K562 (cell line): ENCODE data around the gene MCMBP. TPM values are rescaled to one million over a fixed set of nuclear protein-coding genes. Genes with fewer than 3 reads are reported as not detected.

ENCODE experiments used
- DLX4 ChIP-seq: fragments of 250-450 bp; sonication (Bioruptor Pico); IDR thresholded peaks from 2 replicates; pipeline ENCODE4 v1.6.1; 2021; ENCODE audit warnings: mild to moderate bottlenecking
- GMEB1 ChIP-seq: fragments of 250-450 bp; sonication (Bioruptor Pico); IDR thresholded peaks from 2 replicates; pipeline ENCODE4 v1.4.0; 2020; ENCODE audit warnings: mild to moderate bottlenecking
- MTA1 ChIP-seq: fragments of 450-650 bp; IDR thresholded peaks from 2 replicates; pipeline ENCODE4 v1.6.1; 2017; ENCODE audit warnings: borderline replicate concordance
- MXI1 ChIP-seq: IDR thresholded peaks from 2 replicates; pipeline ENCODE4 v1.6.1; 2011; ENCODE audit warnings: low read depth, mild to moderate bottlenecking, improper control_type of control experiment, low read length
- PPARD ChIP-seq: fragments of 250-450 bp; sonication (Bioruptor Pico); IDR thresholded peaks from 2 replicates; pipeline ENCODE4 v1.8.0; 2022; ENCODE audit warnings: inconsistent platforms, mild to moderate bottlenecking, moderate library complexity
- PREB ChIP-seq: sonication (generic); formaldehyde crosslinking; IDR thresholded peaks from 2 replicates; pipeline ENCODE4 v1.8.1; 2023; ENCODE audit warnings: mild to moderate bottlenecking, missing genetic modification reagents
- SP1 ChIP-seq: sonication (generic); formaldehyde crosslinking; IDR thresholded peaks from 2 replicates; pipeline ENCODE4 v1.8.1; 2022; ENCODE audit warnings: mild to moderate bottlenecking, missing genetic modification reagents
- ZNF175 ChIP-seq: fragments of 200-800 bp; sonication (Bioruptor generic); IDR thresholded peaks from 2 replicates; pipeline ENCODE4 v1.6.1; 2016; ENCODE audit warnings: low read depth, mild to moderate bottlenecking, missing genetic modification characterization, missing compliant biosample characterization
- ZNF274 ChIP-seq: IDR thresholded peaks from 2 replicates; pipeline ENCODE4 v1.6.1; 2011; ENCODE audit warnings: low read depth, mild to moderate bottlenecking, low read length, moderate library complexity, borderline replicate concordance
- polyA plus RNA-seq, 8 experiments: library from polyadenylated mRNA; depleted of rRNA in 4 of 8; stranded (reverse) in 5 of 8; unstranded in 3 of 8; fragments of >200 nt; fragmentation: Nextera tagmentation in 2 of 8; fragmentation: Illumina TruSeq in 1 of 8; extraction: Ambion mirVana in 2 of 8; extraction: Trizol in 1 of 8; gene quantifications; 2 replicates each; pipeline versions ENCODE4 v1.2.1 to v1.2.3, GENCODE V29; 2011 to 2014; ENCODE audit warnings: inconsistent platforms in 1 of 8, missing spikeins in 1 of 8
- total RNA-seq, 7 experiments: library from RNA; depleted of rRNA in 6 of 7; stranded (reverse); fragments of >200 nt in 6 of 7; fragmentation: Illumina TruSeq in 2 of 7; extraction: Trizol in 2 of 7; gene quantifications; 2 replicates each; pipeline versions ENCODE4 v1.2.1 to v1.2.3, GENCODE V29; 2011 to 2021; ENCODE audit warnings: low replicate concordance in 1 of 7
- TF ChIP-seq, protein P1 (sequence below): sonication (generic); formaldehyde crosslinking; IDR thresholded peaks from 2 replicates; pipeline ENCODE4 v1.8.1; 2023; ENCODE audit warnings: missing genetic modification reagents, mild to moderate bottlenecking, borderline replicate concordance
- TF ChIP-seq, protein P2 (sequence below): fragments of 450-650 bp; IDR thresholded peaks from 2 replicates; pipeline ENCODE4 v1.6.1; 2016
- TF ChIP-seq, protein P3 (sequence below): sonication (generic); formaldehyde crosslinking; IDR thresholded peaks from 2 replicates; pipeline ENCODE4 v1.8.0; 2022; ENCODE audit warnings: mild to moderate bottlenecking, low read depth, missing genetic modification reagents
- TF ChIP-seq, protein P4 (sequence below): sonication (generic); formaldehyde crosslinking; IDR thresholded peaks from 2 replicates; pipeline ENCODE4 v1.8.0; 2022; ENCODE audit warnings: mild to moderate bottlenecking, missing genetic modification reagents

The MCMBP gene
- total and polyA plus RNA-seq, 9 of the 15 experiments (the other 6 are each of a cell fraction or from before 2014, with no cell fraction given) = 11.2 to 74.3 (median 50.5) TPM

GRCh38 chr10:119892188-119893065, 19.8 kb upstream of the MCMBP start, which contains the start of gene SEC23IP (continued):
- peak; percentile 72; the same call in 1 of the 2 replicates for TF ChIP-seq GMEB1 (CRISPR knock-in tag)
- TF ChIP-seq PREB = no peak
- no peak for TF ChIP-seq DLX4 (CRISPR knock-in tag)
- TF ChIP-seq PPARD (CRISPR knock-in tag) = no peak
- TF ChIP-seq SP1 (CRISPR knock-in tag) = peak; percentile 44; the same call in 1 of the 2 replicates
- TF ChIP-seq ZNF175 (CRISPR knock-in tag) = peak; percentile 45; the same call in 1 of the 2 replicates
- TF ChIP-seq, protein P1, sequence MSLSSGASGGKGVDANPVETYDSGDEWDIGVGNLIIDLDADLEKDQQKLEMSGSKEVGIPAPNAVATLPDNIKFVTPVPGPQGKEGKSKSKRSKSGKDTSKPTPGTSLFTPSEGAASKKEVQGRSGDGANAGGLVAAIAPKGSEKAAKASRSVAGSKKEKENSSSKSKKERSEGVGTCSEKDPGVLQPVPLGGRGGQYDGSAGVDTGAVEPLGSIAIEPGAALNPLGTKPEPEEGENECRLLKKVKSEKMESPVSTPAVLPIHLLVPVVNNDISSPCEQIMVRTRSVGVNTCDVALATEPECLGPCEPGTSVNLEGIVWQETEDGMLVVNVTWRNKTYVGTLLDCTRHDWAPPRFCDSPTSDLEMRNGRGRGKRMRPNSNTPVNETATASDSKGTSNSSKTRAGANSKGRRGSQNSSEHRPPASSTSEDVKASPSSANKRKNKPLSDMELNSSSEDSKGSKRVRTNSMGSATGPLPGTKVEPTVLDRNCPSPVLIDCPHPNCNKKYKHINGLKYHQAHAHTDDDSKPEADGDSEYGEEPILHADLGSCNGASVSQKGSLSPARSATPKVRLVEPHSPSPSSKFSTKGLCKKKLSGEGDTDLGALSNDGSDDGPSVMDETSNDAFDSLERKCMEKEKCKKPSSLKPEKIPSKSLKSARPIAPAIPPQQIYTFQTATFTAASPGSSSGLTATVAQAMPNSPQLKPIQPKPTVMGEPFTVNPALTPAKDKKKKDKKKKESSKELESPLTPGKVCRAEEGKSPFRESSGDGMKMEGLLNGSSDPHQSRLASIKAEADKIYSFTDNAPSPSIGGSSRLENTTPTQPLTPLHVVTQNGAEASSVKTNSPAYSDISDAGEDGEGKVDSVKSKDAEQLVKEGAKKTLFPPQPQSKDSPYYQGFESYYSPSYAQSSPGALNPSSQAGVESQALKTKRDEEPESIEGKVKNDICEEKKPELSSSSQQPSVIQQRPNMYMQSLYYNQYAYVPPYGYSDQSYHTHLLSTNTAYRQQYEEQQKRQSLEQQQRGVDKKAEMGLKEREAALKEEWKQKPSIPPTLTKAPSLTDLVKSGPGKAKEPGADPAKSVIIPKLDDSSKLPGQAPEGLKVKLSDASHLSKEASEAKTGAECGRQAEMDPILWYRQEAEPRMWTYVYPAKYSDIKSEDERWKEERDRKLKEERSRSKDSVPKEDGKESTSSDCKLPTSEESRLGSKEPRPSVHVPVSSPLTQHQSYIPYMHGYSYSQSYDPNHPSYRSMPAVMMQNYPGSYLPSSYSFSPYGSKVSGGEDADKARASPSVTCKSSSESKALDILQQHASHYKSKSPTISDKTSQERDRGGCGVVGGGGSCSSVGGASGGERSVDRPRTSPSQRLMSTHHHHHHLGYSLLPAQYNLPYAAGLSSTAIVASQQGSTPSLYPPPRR = no peak
- no peak for TF ChIP-seq MTA1
- TF ChIP-seq, protein P2, sequence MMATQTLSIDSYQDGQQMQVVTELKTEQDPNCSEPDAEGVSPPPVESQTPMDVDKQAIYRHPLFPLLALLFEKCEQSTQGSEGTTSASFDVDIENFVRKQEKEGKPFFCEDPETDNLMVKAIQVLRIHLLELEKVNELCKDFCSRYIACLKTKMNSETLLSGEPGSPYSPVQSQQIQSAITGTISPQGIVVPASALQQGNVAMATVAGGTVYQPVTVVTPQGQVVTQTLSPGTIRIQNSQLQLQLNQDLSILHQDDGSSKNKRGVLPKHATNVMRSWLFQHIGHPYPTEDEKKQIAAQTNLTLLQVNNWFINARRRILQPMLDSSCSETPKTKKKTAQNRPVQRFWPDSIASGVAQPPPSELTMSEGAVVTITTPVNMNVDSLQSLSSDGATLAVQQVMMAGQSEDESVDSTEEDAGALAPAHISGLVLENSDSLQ = no peak
- no peak for TF ChIP-seq ZNF274
- no peak for TF ChIP-seq MXI1
- TF ChIP-seq, protein P3, sequence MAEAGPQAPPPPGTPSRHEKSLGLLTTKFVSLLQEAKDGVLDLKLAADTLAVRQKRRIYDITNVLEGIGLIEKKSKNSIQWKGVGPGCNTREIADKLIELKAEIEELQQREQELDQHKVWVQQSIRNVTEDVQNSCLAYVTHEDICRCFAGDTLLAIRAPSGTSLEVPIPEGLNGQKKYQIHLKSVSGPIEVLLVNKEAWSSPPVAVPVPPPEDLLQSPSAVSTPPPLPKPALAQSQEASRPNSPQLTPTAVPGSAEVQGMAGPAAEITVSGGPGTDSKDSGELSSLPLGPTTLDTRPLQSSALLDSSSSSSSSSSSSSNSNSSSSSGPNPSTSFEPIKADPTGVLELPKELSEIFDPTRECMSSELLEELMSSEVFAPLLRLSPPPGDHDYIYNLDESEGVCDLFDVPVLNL (CRISPR knock-in tag) = no peak
- TF ChIP-seq, protein P4, sequence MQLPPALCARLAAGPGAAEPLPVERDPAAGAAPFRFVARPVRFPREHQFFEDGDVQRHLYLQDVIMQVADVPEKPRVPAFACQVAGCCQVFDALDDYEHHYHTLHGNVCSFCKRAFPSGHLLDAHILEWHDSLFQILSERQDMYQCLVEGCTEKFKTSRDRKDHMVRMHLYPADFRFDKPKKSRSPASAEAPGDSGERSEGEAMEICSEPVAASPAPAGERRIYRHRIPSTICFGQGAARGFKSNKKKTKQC = 0 out of 2 replicates have a peak, but pooled peaks have one; percentile 1
